ENCODE measurements around the gene ZNF200.

ZNF200 gene

DNA sequence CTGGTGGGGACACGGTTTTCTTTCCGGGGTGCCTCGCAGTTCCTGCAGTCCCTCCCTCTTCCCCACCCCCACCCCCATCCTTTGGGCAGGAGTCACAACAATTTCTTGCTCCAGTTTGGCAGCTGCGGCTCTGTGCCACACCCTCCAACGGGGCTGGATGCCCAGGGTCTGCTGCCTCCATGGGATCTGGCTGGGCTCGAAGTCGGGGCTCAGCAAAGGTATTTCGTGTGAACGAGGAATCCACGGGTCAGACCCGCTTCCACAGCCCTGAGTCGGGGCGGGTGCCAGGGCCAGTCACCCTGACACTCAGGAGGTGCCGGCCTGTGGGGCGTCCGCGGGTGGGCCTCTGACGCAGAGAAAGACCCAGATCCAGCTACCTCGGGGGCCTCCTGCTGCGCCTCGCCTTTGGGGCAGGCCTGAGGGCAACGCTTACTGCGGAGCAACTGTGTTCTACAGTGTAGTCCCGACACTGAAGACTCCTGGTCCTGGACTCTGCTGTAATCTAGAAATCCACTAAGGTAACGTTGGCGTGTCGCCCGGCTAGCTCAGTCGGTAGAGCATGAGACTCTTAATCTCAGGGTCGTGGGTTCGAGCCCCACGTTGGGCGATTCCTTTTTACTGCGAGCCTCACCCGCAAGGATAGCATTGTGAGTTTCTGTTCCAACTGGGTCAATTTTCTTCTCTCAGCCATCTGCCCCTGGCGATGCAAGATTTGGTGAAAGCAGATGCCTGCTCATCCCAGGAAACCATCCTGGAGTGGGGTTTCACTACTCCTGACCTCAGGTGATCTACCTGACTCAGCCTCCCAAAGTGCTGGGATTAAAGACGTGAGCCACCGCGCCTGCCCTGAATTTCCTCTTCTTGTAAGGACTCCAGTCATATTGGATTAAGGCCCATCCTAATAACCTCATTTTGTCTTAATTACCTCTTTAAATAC lies 59.5 kb downstream of the ZNF200 start:
- no peak for DNase-seq (ENCODE audit: low read depth in 2 of 2)

DNA sequence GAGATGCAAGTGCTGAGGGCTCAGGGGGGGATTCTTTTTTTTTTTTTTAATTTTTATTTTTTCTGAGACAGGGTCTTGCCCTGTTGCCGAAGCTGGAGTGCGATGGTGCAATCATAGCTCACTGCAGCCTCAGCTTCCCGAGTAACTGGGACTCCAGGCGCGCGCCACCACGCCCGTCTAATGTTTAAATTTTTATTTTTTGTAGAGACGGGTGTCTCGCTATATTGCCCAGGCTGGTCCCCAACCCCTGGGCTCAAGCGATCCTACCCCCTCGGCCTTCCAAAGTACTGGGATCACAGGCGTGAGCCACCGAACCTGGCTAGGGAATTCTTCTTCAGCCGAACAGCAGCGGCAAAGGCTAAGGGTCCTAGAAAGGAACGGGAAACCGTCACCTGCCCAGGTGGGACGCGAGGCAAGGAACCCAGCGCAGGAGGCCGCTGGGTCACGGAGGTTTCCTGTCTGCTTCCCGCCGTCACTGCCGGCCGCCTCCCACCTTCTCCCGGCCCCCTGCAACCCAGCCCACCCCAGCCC lies 60.3 kb downstream of the ZNF200 start:
- no peak for DNase-seq (ENCODE audit: low read depth in 2 of 2)

DNA sequence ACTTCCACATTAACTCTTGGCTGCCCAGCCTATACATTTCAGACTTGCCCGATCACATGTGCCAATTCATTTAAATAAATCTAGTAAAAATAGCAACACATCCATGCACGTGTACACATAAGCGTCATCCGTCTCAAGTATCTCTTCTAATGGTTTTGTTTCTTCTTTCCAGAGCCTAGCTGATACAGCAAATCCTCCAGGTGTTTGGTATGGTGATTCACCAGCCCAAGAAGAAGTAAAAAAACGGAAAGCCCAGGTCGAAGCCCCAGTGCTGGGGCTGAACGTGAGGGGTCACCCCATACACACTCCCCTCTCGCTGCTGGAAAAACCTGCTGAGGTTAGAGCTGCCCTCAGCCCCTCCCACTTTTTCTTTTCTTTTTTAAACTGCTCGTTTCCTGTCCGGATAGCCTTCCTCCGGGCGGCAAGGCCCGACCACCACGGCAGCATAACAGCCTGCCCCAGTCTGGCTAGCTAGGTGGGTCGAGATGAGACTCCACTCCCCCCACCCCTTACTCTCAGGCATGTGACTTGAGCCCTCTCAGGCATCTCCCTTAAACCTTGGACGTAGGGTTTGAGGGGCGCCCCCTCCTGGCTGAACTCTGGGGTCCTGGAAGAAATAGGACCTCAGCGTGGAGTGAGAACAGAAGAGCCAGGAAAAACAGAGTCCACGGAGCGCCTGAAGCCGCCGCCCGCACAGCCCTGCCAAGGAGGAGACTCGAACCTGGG lies 60.9 kb downstream of the ZNF200 start:
- DNase-seq (ENCODE audit: low read depth in 2 of 2): no peak
